ENCODE results near the gene MYL10.
"Not testable (repeated sequence)": the region's sequence is repeated elsewhere in the genome, so short reads cannot be mapped to it uniquely, and the experiment has no call there.

Gene MYL10

GRCh38 chr7:101657171-101657570 is 28.1 kb upstream of the MYL10 start:
- DNase-seq (ENCODE audit: insufficient read length, low spot score) (no peak), FAIRE-seq (no peak)

GRCh38 chr7:101651112-101651511 is 22.0 kb upstream of the MYL10 start:
- DNase-seq (ENCODE audit: insufficient read length, low spot score) (no peak), FAIRE-seq (no peak)

- no peak for DNase-seq (ENCODE audit: insufficient read length, low spot score)
- FAIRE-seq = no peak
These were observed 21.5 kb upstream of the MYL10 start for GRCh38 chr7:101650579-101651081.

GRCh38 chr7:101647876-101648275 is 18.8 kb upstream of the MYL10 start:
- not testable (repeated sequence) for FAIRE-seq; DNase-seq (ENCODE audit: insufficient read length, low spot score)

- FAIRE-seq (no peak), DNase-seq (ENCODE audit: insufficient read length, low spot score) (no peak)
These were observed 16.9 kb upstream of the MYL10 start for GRCh38 chr7:101645951-101646350.

- no peak for FAIRE-seq
- no peak for DNase-seq (ENCODE audit: insufficient read length, low spot score)
These were observed 15.8 kb upstream of the MYL10 start for GRCh38 chr7:101644879-101645278.

GRCh38 chr7:101639127-101639526 is 10.0 kb upstream of the MYL10 start:
- DNase-seq (ENCODE audit: insufficient read length, low spot score) = not testable (repeated sequence)

GRCh38 chr7:101636822-101637623 is 7.9 kb upstream of the MYL10 start:
- no peak for DNase-seq (ENCODE audit: insufficient read length, low spot score)
- FAIRE-seq = no peak

More at GRCh38 chr7:101639127-101639526, 10.0 kb upstream of the MYL10 start:
- not testable (repeated sequence) for FAIRE-seq

GRCh38 chr7:101635484-101635883 is 6.4 kb upstream of the MYL10 start:
- no peak for DNase-seq (ENCODE audit: insufficient read length, low spot score)
- FAIRE-seq = no peak

GRCh38 chr7:101634196-101634717 is 5.2 kb upstream of the MYL10 start:
- no peak for FAIRE-seq
- DNase-seq (ENCODE audit: insufficient read length, low spot score) = no peak

GRCh38 chr7:101633511-101633910 is 4.4 kb upstream of the MYL10 start:
- FAIRE-seq = no peak

GRCh38 chr7:101632641-101633040 is 3.5 kb upstream of the MYL10 start:
- DNase-seq (ENCODE audit: insufficient read length, low spot score) (no peak), FAIRE-seq (no peak)

More at GRCh38 chr7:101633511-101633910, 4.4 kb upstream of the MYL10 start:
- DNase-seq (ENCODE audit: insufficient read length, low spot score) = no peak

- DNase-seq (ENCODE audit: insufficient read length, low spot score) (no peak), FAIRE-seq (no peak)
These were observed 2.2 kb upstream of the MYL10 start for GRCh38 chr7:101631224-101631714.

GRCh38 chr7:101630591-101630990 is 1.5 kb upstream of the MYL10 start:
- DNase-seq (ENCODE audit: insufficient read length, low spot score) (no peak), FAIRE-seq (no peak)

- DNase-seq (ENCODE audit: insufficient read length, low spot score) (no peak), FAIRE-seq (no peak)
These were observed 574 bp downstream of the MYL10 start for GRCh38 chr7:101628522-101628921.

- no peak for DNase-seq (ENCODE audit: insufficient read length, low spot score)
- FAIRE-seq = no peak
These were observed 2.3 kb downstream of the MYL10 start for GRCh38 chr7:101626758-101627157.

- no peak for FAIRE-seq
- no peak for DNase-seq (ENCODE audit: insufficient read length, low spot score)
These were observed 2.9 kb downstream of the MYL10 start for GRCh38 chr7:101626069-101626671.

- DNase-seq (ENCODE audit: insufficient read length, low spot score) (no peak), FAIRE-seq (no peak)
These were observed 3.9 kb downstream of the MYL10 start for GRCh38 chr7:101625031-101625791.

GRCh38 chr7:101624246-101625001 is 4.7 kb downstream of the MYL10 start:
- FAIRE-seq (no peak), DNase-seq (ENCODE audit: insufficient read length, low spot score) (no peak)

- DNase-seq (ENCODE audit: insufficient read length, low spot score) = no peak
- FAIRE-seq = no peak
These were observed 6.4 kb downstream of the MYL10 start for GRCh38 chr7:101622609-101623173.

Data from GM19239 (cell line).